ENCODE results near the gene FOXP1. TPM values are rescaled to one million over a fixed set of nuclear protein-coding genes. Genes with fewer than 3 reads are reported as not detected.

The FOXP1 gene
- total RNA-seq, 2 experiments from 2014 or later, result 66.3 to 68.8 TPM

GRCh38 chr3:71277341-71277740, 306.2 kb downstream of the FOXP1 start:
- Mint-ChIP-seq H3K36me3 (no peaks in the 10 kb centered on the region), H3K27me3 (no peaks in the 10 kb centered on the region), H3K4me3 (no peak overlapping the region), H3K27ac (no peak overlapping the region), H3K4me1 (no peaks in the 10 kb centered on the region), H3K9me3 (ENCODE audit: low read depth) (no peaks in the 10 kb centered on the region)
- ATAC-seq, result no peak
- DNase-seq, result no peak
- CTCF ChIA-PET, result no interaction called here

- CTCF ChIA-PET, result no interaction called here
- H3K4me3 Mint-ChIP-seq, result no peak overlapping the region
Measured at GRCh38 chr3:71276531-71276930, 307.0 kb downstream of the FOXP1 start.

GRCh38 chr3:71273453-71273852, 310.1 kb downstream of the FOXP1 start:
- Mint-ChIP-seq H3K36me3 (no peaks in the 10 kb centered on the region), H3K27me3 (no peaks in the 10 kb centered on the region), H3K27ac (no peak overlapping the region), H3K9me3 (ENCODE audit: low read depth) (no peaks in the 10 kb centered on the region), H3K4me3 (no peak overlapping the region), H3K4me1 (peaks cover 1% of the 10 kb centered on the region)
- no peak for DNase-seq
- CTCF ChIA-PET, result no interaction called here
- no peak for ATAC-seq

More at GRCh38 chr3:71276531-71276930, 307.0 kb downstream of the FOXP1 start:
- no peak overlapping the region for H3K27ac Mint-ChIP-seq
- ATAC-seq (no peak), DNase-seq (no peak)
- H3K36me3 Mint-ChIP-seq, result no peaks in the 10 kb centered on the region
- H3K9me3 Mint-ChIP-seq (ENCODE audit: low read depth), result no peaks in the 10 kb centered on the region
- H3K4me1 Mint-ChIP-seq, result no peaks in the 10 kb centered on the region
- no peaks in the 10 kb centered on the region for H3K27me3 Mint-ChIP-seq

GRCh38 chr3:71271596-71271995, 311.9 kb downstream of the FOXP1 start:
- no peaks in the 10 kb centered on the region for H3K27me3 Mint-ChIP-seq
- CTCF ChIA-PET, result no interaction called here

GRCh38 chr3:71269906-71270305, 313.6 kb downstream of the FOXP1 start:
- Mint-ChIP-seq H3K27ac (no peak overlapping the region), H3K27me3 (no peaks in the 10 kb centered on the region), H3K9me3 (ENCODE audit: low read depth) (no peaks in the 10 kb centered on the region), H3K4me1 (peaks cover 11% of the 10 kb centered on the region), H3K36me3 (no peaks in the 10 kb centered on the region), H3K4me3 (no peak overlapping the region)
- CTCF ChIA-PET, result no interaction called here
- DNase-seq (no peak), ATAC-seq (no peak)

More at GRCh38 chr3:71271596-71271995, 311.9 kb downstream of the FOXP1 start:
- DNase-seq (no peak), ATAC-seq (no peak)
- peaks cover 1% of the 10 kb centered on the region for H3K4me1 Mint-ChIP-seq
- no peaks in the 10 kb centered on the region for H3K9me3 Mint-ChIP-seq (ENCODE audit: low read depth)
- no peak overlapping the region for H3K4me3 Mint-ChIP-seq
- no peaks in the 10 kb centered on the region for H3K36me3 Mint-ChIP-seq
- H3K27ac Mint-ChIP-seq, result no peak overlapping the region

GRCh38 chr3:71268462-71268999, 315.0 kb downstream of the FOXP1 start:
- CTCF ChIA-PET, result no interaction called here
- Mint-ChIP-seq H3K4me3 (no peak overlapping the region), H3K9me3 (ENCODE audit: low read depth) (no peaks in the 10 kb centered on the region)

GRCh38 chr3:71266875-71267274, 316.7 kb downstream of the FOXP1 start:
- Mint-ChIP-seq H3K9me3 (ENCODE audit: low read depth) (no peaks in the 10 kb centered on the region), H3K4me3 (no peak overlapping the region), H3K27ac (no peak overlapping the region), H3K36me3 (no peaks in the 10 kb centered on the region), H3K4me1 (peaks cover 29% of the 10 kb centered on the region), H3K27me3 (no peaks in the 10 kb centered on the region)
- DNase-seq (no peak), ATAC-seq (no peak)
- CTCF ChIA-PET, result no interaction called here

More at GRCh38 chr3:71268462-71268999, 315.0 kb downstream of the FOXP1 start:
- H3K4me1 Mint-ChIP-seq, result peaks cover 20% of the 10 kb centered on the region
- no peaks in the 10 kb centered on the region for H3K36me3 Mint-ChIP-seq
- no peaks in the 10 kb centered on the region for H3K27me3 Mint-ChIP-seq
- DNase-seq (no peak), ATAC-seq (no peak)
- H3K27ac Mint-ChIP-seq, result no peak overlapping the region

- DNase-seq, result no peak
- H3K4me1 Mint-ChIP-seq, result peaks cover 31% of the 10 kb centered on the region
- ATAC-seq, result no peak
- CTCF ChIA-PET, result interaction anchor here (1.1 kb wide), 1 partner anchor 259 kb away, joined by 4 read pairs; no protein-coding TSS in a partner anchor
- H3K9me3 Mint-ChIP-seq (ENCODE audit: low read depth), result no peaks in the 10 kb centered on the region
- H3K36me3 Mint-ChIP-seq, result no peaks in the 10 kb centered on the region
- H3K27ac Mint-ChIP-seq, result no peak overlapping the region
- H3K4me3 Mint-ChIP-seq, result no peak overlapping the region
- H3K27me3 Mint-ChIP-seq, result no peaks in the 10 kb centered on the region
Measured at GRCh38 chr3:71265365-71265915, 318.1 kb downstream of the FOXP1 start.

- H3K9me3 Mint-ChIP-seq (ENCODE audit: low read depth), result no peaks in the 10 kb centered on the region
- no peaks in the 10 kb centered on the region for H3K27me3 Mint-ChIP-seq
- DNase-seq (no peak), ATAC-seq (no peak)
- CTCF ChIA-PET, result interaction anchor here (1.1 kb wide), 1 partner anchor 258 kb away, joined by 4 read pairs; no protein-coding TSS in a partner anchor
- H3K36me3 Mint-ChIP-seq, result no peaks in the 10 kb centered on the region
- no peak overlapping the region for H3K4me3 Mint-ChIP-seq
- peaks cover 31% of the 10 kb centered on the region for H3K4me1 Mint-ChIP-seq
- no peak overlapping the region for H3K27ac Mint-ChIP-seq
Measured at GRCh38 chr3:71264840-71265239, 318.7 kb downstream of the FOXP1 start.

- Mint-ChIP-seq H3K27me3 (no peaks in the 10 kb centered on the region), H3K4me1 (peaks cover 32% of the 10 kb centered on the region), H3K9me3 (ENCODE audit: low read depth) (no peaks in the 10 kb centered on the region), H3K36me3 (no peaks in the 10 kb centered on the region), H3K4me3 (peak overlapping the region; percentile 8), H3K27ac (no peak overlapping the region)
- DNase-seq, result no peak
- CTCF ChIA-PET, result no interaction called here
- ATAC-seq, result no peak
Measured at GRCh38 chr3:71262364-71263265, 320.9 kb downstream of the FOXP1 start.

GRCh38 chr3:71260782-71261181, 322.7 kb downstream of the FOXP1 start:
- peaks cover 30% of the 10 kb centered on the region for H3K4me1 Mint-ChIP-seq
- CTCF ChIA-PET, result no interaction called here
- no peaks in the 10 kb centered on the region for H3K9me3 Mint-ChIP-seq (ENCODE audit: low read depth)

GRCh38 chr3:71258526-71258925, 325.0 kb downstream of the FOXP1 start:
- Mint-ChIP-seq H3K9me3 (ENCODE audit: low read depth) (no peaks in the 10 kb centered on the region), H3K4me3 (no peak overlapping the region), H3K36me3 (no peaks in the 10 kb centered on the region), H3K4me1 (peaks cover 13% of the 10 kb centered on the region), H3K27ac (no peak overlapping the region), H3K27me3 (no peaks in the 10 kb centered on the region)
- CTCF ChIA-PET, result interaction anchor here (1.2 kb wide), 1 partner anchor 25 kb away, joined by 3 read pairs; no protein-coding TSS in a partner anchor
- no peak for ATAC-seq
- DNase-seq, result no peak

More at GRCh38 chr3:71260782-71261181, 322.7 kb downstream of the FOXP1 start:
- H3K27ac Mint-ChIP-seq, result no peak overlapping the region
- H3K27me3 Mint-ChIP-seq, result no peaks in the 10 kb centered on the region
- no peak for ATAC-seq
- H3K4me3 Mint-ChIP-seq, result no peak overlapping the region
- H3K36me3 Mint-ChIP-seq, result no peaks in the 10 kb centered on the region
- DNase-seq, result no peak

GRCh38 chr3:71258116-71258515, 325.4 kb downstream of the FOXP1 start:
- no peak for DNase-seq
- Mint-ChIP-seq H3K27me3 (no peaks in the 10 kb centered on the region), H3K36me3 (no peaks in the 10 kb centered on the region), H3K4me3 (no peak overlapping the region), H3K9me3 (ENCODE audit: low read depth) (no peaks in the 10 kb centered on the region), H3K27ac (no peak overlapping the region), H3K4me1 (peaks cover 10% of the 10 kb centered on the region)
- CTCF ChIA-PET, result interaction anchor here (1.2 kb wide), 1 partner anchor 25 kb away, joined by 3 read pairs; no protein-coding TSS in a partner anchor
- no peak for ATAC-seq

GRCh38 chr3:71255498-71255897, 328.0 kb downstream of the FOXP1 start:
- CTCF ChIA-PET, result no interaction called here
- Mint-ChIP-seq H3K36me3 (no peaks in the 10 kb centered on the region), H3K9me3 (ENCODE audit: low read depth) (peaks cover 2% of the 10 kb centered on the region)

More at GRCh38 chr3:71255498-71255897, 328.0 kb downstream of the FOXP1 start:
- Mint-ChIP-seq H3K4me3 (no peak overlapping the region), H3K27ac (no peak overlapping the region), H3K27me3 (no peaks in the 10 kb centered on the region), H3K4me1 (peaks cover 2% of the 10 kb centered on the region)
- ATAC-seq, result no peak
- no peak for DNase-seq
